Measurements from ENCODE around the gene USP20.

DNA sequence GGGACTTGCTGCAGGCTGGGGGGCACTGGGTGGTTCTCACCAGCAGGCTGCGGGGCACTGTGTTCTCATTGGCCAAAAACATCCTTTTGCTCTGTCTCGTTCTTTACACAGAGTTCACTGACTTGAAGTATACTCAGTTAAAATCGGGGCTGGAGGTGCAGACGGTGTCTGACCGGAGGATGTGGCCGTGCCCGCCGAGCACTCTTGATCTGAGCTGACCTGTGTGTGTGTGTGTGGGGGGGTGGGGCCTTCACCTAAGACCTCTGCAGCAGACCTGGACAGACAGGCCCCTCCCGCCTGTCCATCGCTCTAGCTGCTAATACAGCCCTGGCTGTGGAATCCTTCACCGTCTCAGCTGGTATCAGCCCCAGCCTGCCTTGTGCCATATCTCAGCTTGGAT is 25.1 kb upstream of the USP20 start:
- TF ChIP-seq EZH2 (IDR thresholded peaks at IDR 0.05; ENCODE audit: borderline replicate concordance, low read length), result no peak
- TF ChIP-seq, protein P1, sequence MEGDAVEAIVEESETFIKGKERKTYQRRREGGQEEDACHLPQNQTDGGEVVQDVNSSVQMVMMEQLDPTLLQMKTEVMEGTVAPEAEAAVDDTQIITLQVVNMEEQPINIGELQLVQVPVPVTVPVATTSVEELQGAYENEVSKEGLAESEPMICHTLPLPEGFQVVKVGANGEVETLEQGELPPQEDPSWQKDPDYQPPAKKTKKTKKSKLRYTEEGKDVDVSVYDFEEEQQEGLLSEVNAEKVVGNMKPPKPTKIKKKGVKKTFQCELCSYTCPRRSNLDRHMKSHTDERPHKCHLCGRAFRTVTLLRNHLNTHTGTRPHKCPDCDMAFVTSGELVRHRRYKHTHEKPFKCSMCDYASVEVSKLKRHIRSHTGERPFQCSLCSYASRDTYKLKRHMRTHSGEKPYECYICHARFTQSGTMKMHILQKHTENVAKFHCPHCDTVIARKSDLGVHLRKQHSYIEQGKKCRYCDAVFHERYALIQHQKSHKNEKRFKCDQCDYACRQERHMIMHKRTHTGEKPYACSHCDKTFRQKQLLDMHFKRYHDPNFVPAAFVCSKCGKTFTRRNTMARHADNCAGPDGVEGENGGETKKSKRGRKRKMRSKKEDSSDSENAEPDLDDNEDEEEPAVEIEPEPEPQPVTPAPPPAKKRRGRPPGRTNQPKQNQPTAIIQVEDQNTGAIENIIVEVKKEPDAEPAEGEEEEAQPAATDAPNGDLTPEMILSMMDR (IDR thresholded peaks at IDR 0.05; ENCODE audit: low read length), result no peak

Measured in OCI-LY1 (cell line).